ENCODE data around the gene MKRN2OS.
"Not testable (repeated sequence)": the region's sequence is repeated elsewhere in the genome, so short reads cannot be mapped to it uniquely, and the experiment has no call there.

Gene MKRN2OS

DNA sequence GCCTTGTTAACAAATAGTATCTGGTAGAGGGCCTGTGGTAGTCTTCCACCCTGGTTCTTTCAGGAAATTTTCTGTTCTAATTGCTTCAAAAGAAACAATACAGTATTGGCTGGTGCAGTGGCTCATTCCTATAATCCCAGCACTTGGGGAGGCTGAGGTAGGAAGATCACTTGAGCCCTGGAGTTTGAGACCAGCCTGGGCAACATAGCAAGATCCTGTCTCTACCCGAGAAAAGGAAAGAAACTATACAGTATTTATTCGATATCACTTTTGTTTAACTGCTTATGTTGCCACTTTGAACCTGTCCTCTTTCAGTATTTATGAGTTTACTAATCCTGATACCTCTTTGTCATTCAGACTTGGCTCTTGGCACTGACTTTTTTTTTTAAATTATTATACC lies 16.1 kb upstream of the MKRN2OS start:
- no peak for DNase-seq (ENCODE audit: low read depth)

- DNase-seq (ENCODE audit: low read depth) = no peak
Measured at GRCh38 chr3:12560505-12561190, 15.3 kb upstream of the MKRN2OS start.

DNA sequence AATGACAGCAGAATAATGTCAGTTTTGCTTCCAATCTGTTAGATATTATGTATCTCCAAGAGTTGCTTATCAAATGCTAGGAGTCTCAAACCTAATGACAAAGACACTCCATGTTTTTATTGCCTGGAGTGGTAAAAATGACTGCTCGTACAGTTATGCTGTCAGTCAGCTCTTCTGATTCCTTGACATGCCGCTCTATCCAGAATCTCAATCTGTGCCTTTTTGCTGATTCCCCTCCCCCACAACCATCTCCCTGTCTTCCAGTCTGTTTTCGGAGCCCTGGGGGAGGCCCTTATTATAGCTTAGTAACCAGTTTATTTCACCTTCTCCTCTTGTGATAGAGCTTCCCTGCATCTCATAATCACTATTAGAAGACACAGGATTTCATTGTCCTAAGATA lies 14.2 kb upstream of the MKRN2OS start:
- no peak for DNase-seq (ENCODE audit: low read depth)

DNA sequence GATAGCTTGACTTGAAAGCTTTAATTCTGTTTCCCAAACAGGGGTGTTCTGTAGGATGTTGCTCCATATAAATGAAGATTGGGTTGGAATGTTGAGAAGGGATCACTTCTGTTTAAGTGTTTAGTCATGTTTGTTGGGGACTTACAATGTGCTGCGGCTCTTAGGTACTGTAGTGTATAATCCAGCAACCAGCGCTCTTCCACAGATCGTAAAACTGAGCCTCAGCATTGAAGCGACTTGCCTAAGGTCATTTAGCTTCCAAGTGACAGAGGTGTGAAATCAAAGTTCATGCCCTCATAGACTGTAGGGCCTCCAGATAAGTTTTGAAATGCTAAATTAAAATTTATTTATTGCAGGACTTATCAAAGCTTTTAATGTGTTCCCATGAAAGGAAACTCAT lies 13.4 kb upstream of the MKRN2OS start:
- no peak for DNase-seq (ENCODE audit: low read depth)

DNA sequence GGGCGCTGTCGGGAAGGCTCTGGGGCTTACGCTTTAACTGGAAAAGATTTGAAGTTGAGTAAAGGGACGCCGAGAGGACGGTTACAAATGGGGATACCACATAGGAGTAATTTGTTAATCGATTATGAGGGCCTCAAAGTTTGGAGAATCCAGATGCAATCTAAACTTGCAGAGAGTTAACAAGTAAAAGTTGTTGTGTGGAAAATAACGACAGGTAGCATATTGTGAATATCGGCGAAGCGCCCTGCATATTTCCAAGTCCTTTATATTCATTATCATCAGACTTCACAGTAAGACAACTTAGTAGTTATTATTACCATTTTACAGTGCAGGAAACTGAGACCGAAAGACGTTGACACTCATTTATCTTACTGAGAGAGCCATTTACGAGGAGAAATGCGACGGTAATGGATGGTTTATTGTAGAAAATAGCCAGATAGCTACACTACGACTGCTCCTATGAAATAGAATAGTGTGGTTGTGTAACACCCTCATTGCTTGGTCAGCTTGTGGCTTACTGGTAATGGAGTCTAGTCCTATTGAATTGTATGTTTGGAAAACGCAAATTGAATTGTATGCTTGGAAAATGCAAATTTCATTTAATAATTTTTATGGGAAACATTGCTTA lies 12.3 kb upstream of the MKRN2OS start:
- no peak for DNase-seq (ENCODE audit: low read depth)

DNA sequence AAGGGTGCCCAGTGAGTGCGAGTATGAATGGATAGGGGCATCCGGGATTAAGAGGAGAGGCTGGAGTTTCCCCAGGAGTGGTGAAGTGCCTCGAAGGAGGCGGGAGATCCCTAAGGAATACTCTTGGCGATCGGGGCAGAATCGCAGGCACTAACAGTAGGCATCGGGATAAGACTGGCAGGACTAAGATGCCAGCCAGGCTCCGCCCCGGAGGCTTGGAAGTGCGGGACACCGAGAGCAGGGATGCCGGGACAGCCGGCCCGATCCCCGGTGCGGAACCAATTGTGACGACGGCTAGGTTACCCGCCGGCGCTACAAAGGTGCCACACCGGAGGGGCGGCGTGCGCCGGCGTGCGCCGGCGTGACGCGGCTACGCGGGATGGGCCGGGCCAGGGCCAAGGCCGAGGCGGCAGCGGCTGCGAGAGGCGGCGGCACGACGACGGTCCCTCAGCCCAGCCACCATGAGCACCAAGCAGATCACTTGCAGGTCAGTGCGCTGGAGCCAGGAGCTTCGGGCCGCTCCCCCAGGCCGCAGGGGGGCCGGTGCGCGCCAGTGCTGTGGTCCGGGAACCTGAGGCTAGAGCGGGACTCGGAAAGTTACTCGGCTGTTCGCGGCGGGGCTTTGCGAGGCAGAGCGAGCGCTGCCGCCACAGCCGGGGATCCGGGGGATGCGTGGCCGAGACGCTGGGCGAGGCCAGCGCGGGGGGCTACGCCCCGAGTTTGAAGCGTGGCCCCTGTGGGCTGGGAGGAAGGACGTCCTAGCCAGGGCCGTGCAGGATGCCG lies 11.6 kb upstream of the MKRN2OS start, which contains the start of gene MKRN2:
Gene MKRN2 (plus strand): TSS at position 398 of the 783 bp plus-strand sequence. CDS start 64 bp downstream, at position 462.
- DNase-seq (ENCODE audit: low read depth) = peak; percentile 72

GRCh38 chr3:12556314-12556689 lies 11.0 kb upstream of the MKRN2OS start:
- DNase-seq (ENCODE audit: low read depth) = no peak

- no peak for DNase-seq (ENCODE audit: low read depth)
Measured at GRCh38 chr3:12553921-12554391, 8.7 kb upstream of the MKRN2OS start.

DNA sequence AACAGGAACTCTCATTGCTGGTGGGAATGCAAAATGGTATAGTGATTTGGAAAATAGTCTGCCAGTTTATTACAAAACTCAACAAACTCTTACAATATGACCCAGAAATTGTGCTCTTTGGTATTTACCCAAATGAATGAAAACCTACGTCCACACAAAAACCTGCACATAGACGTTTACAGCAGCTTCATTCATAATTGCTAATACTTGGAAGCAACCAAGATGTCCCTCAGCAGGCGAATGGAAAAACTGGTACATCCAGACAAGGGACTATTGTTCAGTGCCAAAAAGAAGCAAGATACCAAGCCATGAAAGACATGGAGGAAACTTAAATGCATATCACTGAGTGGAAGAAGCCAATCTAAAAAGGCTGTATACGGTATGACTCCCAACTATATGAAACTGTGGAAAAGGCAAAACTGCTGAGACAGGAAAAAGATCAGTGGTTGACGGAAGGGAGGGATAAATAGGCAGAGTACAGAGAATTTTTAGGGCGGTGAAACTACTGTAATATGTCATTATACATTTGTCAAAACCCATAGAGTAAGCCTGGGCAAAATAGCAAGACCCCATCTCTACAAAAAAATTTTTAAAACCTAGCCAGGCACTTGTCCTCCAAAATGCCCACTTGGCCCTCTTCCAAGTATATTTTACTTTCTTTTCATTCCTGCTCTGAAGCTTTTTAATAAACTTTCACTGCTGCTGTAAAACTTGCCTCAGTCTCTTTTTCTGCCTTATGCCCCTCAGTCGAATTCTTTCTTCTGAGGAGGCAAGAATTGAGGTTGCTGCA lies 4.9 kb upstream of the MKRN2OS start:
- DNase-seq (ENCODE audit: low read depth) = no peak

DNA sequence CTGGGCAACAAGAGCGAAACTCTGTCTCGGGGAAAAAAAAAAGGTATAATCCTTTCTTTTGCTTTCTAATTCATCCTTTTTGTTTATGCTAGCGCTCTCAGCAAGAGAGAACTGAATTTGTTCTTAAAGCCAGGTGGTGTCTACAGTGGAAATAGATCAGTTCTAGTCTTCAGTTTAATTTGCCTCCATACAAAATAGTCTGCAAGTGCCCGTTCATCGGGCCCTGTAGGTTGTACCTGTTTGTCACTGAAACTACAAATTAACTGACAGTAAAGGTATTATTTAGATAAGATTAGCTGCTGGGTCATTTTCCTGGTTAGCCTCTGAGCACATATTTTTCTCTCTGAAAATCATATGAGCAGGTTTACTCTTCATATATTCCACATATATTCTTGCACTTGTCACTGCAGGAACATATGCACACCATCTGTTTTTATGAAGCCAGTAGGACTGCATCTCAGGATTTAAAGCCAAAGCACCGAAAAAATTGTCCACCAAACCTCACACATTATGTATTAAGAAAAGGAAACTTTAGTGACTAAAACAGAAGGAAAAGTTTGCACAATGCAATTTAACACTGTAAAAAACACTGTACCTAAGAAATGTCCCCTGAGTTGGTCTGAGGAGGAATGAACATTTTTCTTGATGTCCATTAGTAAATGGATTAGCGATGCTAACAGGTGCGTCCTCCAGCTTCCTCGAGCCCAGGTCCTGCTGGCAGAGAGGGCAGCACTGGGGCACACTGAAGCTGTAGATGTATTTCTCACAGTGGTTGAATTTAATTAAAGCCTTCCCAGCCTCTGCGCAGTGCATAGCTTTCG lies 437 bp downstream of the MKRN2OS start:
- no peak for DNase-seq (ENCODE audit: low read depth)

GRCh38 chr3:12543497-12543896 lies 1.8 kb downstream of the MKRN2OS start:
- DNase-seq (ENCODE audit: low read depth) = not testable (repeated sequence)

GRCh38 chr3:12541625-12542024 lies 3.7 kb downstream of the MKRN2OS start:
- no peak for DNase-seq (ENCODE audit: low read depth)

GRCh38 chr3:12536423-12536822 lies 8.9 kb downstream of the MKRN2OS start:
- no peak for DNase-seq (ENCODE audit: low read depth)

GRCh38 chr3:12532182-12532581 lies 13.1 kb downstream of the MKRN2OS start:
- DNase-seq (ENCODE audit: low read depth) = no peak

- no peak for DNase-seq (ENCODE audit: low read depth)
Measured at GRCh38 chr3:12527757-12528143, 17.5 kb downstream of the MKRN2OS start.

- DNase-seq (ENCODE audit: low read depth) = no peak
Measured at GRCh38 chr3:12522721-12523120, 22.6 kb downstream of the MKRN2OS start.

DNA sequence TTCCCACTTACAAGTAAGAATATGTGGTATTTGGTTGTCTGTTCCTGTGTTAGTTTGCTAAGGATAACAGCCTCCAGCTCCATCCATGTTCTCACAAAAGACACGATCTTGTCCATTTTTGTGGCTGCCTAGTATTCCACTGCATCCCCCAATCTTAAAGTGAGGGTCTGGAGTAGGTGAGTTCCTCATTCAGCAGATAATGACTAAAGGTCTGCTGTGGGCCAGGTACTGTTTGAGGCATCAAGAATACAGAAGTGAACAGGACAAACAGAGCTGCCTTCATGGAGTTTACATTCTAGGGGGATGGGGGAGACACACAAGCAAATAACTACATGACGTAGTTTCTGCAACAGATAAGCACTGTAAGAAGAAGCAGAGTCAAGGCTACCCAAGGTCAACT lies 24.3 kb downstream of the MKRN2OS start:
- DNase-seq (ENCODE audit: low read depth) = no peak

- no peak for DNase-seq (ENCODE audit: low read depth)
Measured at GRCh38 chr3:12518261-12519028, 26.9 kb downstream of the MKRN2OS start.

- no peak for DNase-seq (ENCODE audit: low read depth)
Measured at GRCh38 chr3:12516873-12517272, 28.4 kb downstream of the MKRN2OS start.

- no peak for DNase-seq (ENCODE audit: low read depth)
Measured at GRCh38 chr3:12515631-12516030, 29.7 kb downstream of the MKRN2OS start.
